ENCODE measurements around the gene CTRB1.
"Not testable (repeated sequence)": the region's sequence is repeated elsewhere in the genome, so short reads cannot be mapped to it uniquely, and the experiment has no call there.

Gene CTRB1

DNA sequence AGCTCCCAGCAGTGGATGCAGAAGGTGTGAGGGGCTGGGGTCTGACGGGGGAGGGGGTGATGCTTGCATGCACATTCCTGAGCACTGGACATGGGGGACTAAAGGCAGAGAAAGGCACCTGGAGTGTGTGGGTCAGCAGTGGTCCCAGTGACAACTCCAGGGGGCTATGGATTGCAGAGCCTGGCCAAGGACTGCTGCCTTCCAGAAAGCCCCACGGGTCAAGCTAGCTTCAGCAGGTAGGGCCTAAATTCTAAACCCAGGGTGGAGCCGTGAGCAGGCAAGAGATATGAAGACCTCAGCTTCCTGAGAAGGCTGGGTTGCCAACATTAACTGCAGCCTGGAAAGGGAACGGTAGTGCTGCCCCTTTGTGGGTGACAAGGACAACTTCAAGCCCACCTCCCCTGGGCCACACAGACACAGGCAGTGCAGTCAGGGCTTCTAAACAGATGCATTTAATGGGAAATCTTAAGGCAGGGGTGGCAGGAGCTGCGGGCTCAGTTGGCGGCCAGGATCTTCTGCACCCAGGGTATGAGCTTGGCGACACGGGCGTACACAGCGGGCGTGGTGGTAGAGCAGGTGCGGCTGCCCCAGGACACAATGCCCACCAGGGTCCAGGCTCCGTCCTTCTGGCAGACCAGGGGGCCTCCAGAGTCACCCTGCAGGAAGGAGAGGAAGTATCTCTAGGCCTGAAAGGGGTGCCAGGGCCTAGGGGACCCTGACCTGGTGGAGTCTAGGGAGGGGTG is 14.9 kb upstream of the CTRB1 start:
- FAIRE-seq (no peak), DNase-seq (ENCODE audit: low spot score) (peak; percentile 2)

DNA sequence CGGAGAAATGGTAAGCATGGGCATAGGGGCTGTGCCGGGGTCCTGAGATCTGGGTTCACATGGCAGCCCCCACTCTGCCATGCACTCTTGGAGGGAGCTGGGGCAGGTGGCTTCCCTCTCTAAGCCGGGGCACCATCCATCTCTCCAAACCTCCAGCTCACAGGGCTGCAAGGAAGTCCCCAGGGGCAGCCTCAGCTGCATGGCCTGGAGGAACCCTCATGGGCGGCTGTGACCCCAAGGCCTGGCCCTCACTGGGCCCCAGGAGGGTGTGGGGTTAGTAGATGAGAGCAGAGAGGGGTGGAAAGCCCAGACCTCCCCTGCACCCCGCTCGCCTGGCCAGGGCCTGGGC is 14.4 kb upstream of the CTRB1 start:
- no peak for DNase-seq (ENCODE audit: low spot score)
- FAIRE-seq, result no peak

DNA sequence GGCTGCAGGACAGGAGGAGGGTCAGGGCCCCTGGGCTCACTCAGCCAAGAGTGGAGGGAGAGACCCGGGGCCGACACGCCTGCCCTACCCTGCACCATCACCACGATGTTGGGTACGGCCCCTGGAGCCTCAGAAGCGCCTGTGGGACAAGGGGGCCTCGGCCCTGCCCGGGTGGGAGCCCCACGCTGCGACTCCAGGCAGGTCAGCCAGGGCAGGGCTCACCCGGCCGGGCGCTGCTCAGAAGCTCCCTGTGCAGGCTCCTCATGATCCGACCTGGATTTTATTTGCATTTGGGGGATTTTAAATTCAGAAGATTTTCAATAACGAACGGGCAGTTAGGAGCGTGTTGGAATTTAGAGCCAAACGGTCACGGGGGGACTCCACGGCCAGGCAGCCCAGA is 13.9 kb upstream of the CTRB1 start:
- not testable (repeated sequence) for FAIRE-seq

DNA sequence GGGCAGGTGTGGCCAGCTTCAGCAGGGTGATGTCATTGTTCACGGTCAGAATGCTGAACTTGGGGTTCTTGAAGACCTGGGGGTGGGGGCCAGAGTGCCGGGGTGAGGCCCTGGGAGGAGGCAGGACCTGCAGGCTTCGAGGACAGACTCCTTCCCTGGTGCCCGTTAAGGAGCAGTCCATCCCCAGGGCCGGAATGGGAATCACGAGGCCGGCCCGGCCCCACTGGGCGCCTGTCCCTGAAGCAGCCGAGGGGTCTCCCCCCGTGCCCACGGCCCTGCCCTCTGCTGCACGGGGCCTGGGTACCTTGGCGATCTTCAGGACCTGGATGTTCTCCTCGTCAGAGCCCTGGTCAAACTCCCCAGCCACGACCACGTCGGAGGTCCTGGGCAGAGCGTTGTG is 13.3 kb upstream of the CTRB1 start:
- not testable (repeated sequence) for DNase-seq (ENCODE audit: low spot score); FAIRE-seq

More for the DNA sequence above, 13.9 kb upstream of the CTRB1 start:
- DNase-seq (ENCODE audit: low spot score), result not testable (repeated sequence)

DNA sequence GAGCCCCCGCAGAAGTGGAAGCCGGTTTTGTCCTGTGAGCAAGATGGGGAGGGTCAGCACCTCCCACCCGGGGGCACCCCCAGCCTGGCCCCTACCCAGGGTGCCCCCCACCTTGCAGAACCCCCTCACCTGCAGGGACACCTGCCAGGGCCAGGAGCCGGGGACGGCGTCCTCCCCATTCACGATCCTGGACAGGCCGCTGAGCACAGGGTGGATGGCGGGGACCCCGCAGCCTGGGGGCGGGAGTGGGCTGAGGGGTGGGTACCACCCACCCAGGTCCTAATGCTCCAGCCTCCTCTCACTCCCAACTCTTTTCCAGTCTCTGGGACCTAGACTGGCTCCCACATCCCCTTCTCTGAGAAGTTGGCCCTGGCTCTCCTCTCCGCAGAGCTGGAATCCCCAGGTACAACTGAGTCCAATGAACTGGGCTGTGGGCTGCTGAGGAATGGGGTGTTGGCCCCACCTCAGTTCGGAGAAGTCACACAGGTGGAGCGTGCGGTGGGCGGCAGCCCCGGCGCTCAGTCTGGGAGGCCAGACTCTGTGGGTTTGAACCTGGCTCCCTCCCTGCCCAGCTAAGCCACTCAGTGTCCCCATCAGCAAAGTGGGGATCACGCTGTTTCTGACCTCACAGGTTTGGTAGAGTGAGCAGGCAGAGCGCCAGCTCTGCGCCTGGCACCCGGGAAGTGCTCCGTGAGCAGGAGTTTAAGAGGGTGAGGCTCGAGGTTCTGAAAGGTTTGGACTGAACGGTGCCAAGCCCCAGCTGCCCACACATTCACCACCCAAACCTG is 12.6 kb upstream of the CTRB1 start:
- DNase-seq (ENCODE audit: low spot score); FAIRE-seq: not testable (repeated sequence)

DNA sequence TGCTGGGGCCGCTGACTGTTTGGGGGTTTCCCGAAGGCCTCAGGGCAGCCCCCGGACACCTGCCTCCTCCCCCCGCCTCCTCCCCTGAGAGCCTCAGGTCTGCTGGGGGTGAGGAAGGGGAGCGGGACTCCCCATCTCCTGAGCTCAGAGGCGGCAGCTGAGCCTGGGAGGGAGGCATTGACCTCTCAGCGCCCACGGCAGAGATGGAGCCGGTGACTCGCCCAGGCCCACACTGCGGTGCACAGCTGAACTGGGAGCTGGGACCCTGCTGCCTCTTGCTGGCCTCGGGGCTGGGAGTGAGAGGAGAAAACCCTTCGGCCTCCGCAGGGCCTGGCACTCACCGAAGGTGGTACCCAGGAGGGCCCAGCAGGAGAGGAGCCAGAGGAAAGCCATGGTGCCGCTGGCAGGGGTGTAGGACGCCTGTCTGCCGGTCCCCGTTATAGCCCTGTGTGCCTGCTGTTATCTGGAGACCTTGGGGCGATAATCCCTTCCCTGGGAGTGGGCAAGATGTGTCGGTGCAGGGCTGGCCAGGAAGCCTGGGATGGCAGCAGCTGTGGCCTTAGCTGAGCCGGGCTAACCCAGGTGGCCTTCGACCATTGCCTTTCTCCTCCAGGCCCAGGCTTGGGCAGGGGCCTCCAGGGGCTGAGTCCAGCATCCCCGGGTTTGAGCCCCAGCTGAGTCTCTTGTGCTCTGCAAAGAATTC is 11.9 kb upstream of the CTRB1 start, which contains the start of gene CTRB2:
TSS of gene CTRB2 (minus strand) at position 413 of the 703 bp plus-strand sequence. CDS start at position 393, 20 bp downstream.
- FAIRE-seq, result no peak

DNA sequence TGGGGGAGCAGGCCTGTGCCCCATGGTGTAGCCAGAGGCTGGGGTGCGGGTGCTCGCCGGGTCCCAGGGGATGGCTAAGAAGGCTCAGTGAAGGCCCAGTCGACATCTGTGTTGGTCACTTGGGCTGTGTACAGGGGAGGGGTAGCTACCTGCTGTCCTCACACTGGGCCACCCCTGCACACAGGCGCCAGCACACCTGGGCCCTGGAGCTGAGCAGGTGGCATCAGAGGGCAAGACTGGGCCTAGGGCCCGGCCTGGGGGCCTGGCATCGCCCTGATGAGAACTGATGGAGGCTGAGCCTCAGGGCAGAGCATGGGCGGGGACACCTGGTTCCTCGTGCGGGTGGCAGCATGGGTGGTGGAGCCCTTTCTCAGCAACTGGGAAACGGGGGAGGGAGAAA is 11.0 kb upstream of the CTRB1 start:
- no peak for FAIRE-seq
- DNase-seq (ENCODE audit: low spot score), result no peak

More for the DNA sequence above, 11.9 kb upstream of the CTRB1 start, which contains the start of gene CTRB2:
- DNase-seq (ENCODE audit: low spot score), result no peak

DNA sequence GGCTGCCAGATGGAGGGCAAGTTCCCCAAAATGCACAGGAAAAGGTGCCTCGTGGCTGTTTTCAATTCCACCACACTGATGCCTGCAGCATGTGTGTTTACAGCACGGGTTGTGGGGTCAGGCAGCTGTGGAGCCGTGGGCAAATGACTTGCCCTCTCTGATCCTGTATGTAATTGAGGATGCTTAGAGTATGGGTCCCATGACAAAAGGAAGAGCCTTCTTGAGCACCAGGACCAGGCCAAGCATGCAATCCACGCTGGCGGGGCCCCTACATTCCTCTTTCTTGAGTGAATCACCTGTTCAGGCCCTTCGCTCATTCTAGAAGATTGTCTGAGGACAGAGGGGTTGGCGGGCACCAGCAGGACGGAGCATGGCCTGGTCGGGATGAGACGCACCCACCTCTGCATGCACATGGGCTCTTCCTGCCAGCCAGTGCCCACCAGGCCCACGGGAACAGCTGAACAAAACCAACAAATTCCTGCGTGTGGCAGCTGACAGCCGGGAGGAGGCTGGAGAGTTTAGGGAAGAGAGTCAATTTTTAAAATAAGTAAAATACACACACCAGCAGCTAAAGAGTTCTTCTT is 10.5 kb upstream of the CTRB1 start:
- DNase-seq (ENCODE audit: low spot score) (no peak), FAIRE-seq (no peak)

DNA sequence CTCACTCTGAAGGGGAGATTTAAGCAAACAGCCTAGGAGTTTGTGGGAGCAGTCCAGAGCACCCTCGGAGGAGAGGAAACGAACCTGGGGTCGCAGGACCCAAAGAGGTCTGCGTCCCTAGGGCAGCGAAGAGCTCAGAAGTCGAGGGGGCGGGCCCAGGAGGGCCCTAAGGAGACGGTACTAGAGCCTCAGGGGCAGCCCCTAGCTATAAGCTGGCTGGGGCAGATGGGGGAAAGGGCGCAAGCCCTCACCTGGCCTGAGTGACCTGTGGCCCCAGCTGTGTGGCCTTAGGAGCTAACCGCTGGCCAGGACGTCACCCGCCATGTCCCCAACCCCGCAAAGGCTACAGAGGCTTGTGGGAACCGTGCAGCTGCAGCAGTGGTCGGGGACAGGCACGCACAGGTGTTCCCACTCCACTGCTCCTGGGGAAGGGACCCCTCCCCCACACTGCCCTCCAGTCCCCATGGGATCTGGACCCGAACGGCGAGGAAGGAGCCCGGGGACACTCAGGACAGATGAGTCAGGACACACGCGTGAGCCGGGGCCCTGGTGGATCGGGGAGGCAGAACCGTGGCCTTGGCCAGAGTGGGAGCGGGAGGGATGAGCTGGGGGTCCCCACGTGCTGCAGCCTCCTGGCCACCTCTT is 9.8 kb upstream of the CTRB1 start:
- FAIRE-seq, result no peak
- no peak for DNase-seq (ENCODE audit: low spot score)

DNA sequence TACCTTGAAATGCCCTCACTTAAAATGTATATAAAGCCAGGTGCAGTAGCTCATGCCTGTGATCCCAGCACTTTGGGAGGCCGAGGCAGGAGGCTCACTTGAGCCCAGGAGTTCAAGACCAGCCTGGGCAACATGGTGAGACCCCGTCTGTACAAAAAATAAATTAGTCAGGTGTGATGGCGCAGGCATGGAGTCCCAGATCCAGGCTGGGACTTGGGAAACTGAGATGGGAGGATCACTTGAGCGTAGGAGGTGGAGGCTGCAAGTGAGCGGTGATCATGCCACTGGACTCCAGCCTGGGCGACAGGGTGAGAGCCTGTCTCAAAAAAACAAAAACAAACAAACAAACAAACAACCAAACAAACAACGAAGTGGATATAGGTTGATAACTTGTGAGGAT is 9.3 kb upstream of the CTRB1 start:
- not testable (repeated sequence) for FAIRE-seq; DNase-seq (ENCODE audit: low spot score)

DNA sequence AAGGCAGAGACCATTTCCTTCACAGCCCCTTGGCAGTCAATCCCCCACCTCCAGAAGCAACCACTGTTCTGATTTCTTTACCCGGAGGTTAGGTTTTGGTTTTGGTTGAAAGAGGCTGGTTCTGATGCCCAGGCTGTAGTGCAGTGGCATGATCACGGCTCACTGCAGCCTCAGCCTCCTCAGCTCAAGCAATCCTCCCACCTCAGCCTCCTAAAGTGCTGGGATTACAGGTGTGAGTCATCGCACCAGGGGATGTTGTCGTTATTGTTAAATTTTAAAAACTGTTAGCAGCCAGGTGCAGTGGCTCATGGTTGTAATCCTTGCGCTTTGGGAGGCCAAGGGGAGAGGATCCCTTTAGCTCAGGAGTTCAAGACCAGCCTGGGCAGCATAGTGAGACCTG is 8.8 kb upstream of the CTRB1 start:
- FAIRE-seq (no peak), DNase-seq (ENCODE audit: low spot score) (no peak)

DNA sequence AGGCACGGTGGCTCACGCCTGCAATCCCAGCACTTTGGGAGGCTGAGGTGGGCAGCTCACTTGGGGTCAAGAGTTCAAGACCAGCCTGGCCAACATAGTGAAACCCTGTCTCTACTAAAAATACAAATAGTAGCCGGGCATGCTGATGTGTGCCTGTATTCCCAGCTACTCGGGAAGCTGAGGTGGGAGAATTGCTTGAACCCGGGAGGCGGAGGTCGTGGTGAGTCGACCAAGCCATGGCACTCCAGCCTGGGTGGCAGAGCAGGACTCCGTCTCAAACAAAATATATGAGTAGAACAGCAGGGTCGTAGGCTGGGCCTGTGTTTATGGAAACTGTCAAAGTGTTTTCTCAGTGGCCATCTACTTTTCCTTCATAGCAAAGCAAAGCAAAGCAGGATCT is 7.5 kb upstream of the CTRB1 start:
- DNase-seq (ENCODE audit: low spot score); FAIRE-seq: not testable (repeated sequence)

DNA sequence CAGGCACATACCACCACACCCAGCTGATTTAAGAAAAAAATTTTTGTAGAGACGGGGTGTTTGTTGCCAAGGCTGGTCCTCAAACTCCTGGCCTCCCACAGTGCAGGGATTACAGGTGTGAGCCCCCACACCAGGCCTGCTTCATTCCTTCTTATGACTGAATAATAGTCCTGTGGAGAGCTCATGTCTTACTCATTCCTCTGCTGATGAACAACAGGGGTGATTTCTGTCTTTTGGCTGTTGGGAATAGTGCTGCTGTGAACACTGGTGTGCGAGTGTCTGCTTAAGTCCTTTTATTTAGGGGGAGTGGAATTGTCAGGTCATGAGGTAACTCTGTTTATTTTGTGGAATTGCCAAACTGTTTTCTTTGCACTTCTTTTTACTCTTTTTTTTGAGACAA is 2.7 kb upstream of the CTRB1 start:
- no peak for DNase-seq (ENCODE audit: low spot score)
- FAIRE-seq, result no peak

DNA sequence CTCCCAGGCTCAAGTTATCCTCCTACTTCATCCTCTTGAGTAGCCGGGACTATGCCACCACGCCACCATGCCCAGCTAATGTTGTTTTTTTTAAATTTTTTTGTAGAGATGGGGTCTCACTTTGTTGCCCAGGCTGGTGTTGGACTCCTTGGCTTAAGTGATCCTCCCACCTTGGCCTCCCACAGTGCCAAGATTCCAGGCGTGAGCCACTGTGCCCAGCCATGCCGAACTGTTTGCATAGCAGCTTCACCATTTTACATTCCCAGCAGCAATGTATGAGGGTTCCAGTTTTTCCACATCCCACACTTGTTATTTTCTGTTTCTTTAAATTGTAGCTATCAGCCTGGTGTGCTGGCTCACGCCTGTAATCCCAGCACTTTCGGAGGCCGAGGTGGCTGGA is 2.2 kb upstream of the CTRB1 start:
- FAIRE-seq (no peak), DNase-seq (ENCODE audit: low spot score) (no peak)

DNA sequence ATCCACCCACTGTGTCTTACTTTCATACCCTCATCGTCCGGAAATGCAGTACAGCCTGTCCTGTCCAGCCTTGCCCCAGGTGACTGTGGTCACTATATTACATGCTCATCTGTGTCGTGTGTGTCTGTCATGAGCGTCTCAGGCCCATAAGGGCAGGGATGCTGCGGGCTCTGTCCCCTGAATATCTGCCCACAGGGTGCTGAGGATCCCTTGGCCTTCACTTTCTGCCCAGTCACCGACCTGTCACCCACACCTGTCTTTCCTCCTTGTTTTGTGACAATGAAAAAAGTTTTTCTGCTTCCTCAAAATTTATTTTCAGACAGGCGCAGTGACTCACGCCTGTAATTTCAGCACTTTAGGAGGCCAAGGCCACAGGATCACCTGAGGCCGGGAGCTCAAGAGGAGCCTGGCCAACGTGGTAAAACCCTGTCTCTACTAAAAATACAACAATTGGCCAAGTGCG is 1.4 kb upstream of the CTRB1 start:
- DNase-seq (ENCODE audit: low spot score), result no peak
- no peak for FAIRE-seq

DNA sequence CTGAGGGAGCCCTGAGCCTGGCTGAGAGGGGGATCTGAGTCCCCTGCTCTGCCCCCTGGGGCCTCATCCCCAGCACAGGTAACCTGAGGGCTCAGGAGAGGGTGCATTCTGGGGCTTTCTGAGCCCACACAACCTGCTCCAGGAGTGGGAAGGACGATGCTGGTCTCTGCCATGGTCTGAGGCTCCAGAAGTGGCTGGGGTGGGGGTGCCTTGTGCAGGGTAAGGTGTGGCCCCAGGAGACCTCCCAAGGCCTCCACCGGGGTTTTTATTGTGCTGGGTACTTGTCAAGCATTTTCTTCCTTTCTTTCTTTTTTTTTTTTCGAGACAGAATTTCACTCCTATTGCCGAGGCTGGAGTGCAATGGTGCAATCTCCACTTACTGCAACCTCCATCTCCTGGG is 300 bp downstream of the CTRB1 start:
- no peak for DNase-seq (ENCODE audit: low spot score)
- no peak for FAIRE-seq

DNA sequence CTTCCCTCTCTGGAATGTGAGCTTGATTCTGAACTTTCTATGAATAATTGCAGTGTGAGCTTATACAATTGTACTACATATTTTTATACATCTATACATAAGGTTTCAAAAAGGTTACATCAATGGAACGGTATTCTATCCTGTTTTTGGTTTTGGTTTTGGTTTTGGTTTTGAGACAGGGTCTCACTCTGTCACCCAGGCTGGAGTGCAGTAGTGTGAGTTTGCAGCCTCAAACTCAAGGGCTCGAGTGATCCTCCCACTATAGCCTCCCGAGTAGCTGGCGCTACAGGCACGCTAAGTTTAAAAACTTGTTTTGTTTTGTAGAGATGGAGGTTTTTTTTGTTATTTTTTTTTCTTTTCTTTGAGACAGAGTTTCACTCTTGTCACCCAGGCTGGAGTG is 1.1 kb downstream of the CTRB1 start:
- DNase-seq (ENCODE audit: low spot score) (no peak), FAIRE-seq (no peak)

DNA sequence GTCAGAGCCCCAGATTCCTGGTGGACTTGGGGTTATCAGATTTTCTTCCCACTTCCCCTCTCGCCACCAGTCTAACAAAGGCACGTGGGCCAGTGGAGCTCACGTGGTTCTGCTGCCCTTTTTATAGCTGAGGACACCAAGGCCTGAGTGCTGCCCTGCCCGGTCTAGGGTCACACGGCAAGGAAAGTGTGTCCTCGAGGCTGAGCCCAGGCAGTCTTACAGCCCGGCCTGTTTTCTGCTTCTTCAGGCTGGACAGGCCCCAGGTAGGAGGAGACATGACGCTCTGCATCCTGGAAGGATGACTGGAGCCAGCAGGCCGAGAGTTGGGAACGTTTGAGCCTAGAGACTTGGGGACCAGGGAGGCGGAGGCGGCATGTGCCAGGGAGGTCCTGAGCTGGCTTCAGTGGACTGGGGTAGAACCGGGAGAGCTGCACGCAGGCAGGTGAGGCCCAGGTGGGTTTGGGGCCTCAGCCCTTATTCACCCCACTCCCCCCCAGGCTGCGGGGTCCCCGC is 3.5 kb downstream of the CTRB1 start:
- DNase-seq (ENCODE audit: low spot score) (no peak), FAIRE-seq (no peak)

DNA sequence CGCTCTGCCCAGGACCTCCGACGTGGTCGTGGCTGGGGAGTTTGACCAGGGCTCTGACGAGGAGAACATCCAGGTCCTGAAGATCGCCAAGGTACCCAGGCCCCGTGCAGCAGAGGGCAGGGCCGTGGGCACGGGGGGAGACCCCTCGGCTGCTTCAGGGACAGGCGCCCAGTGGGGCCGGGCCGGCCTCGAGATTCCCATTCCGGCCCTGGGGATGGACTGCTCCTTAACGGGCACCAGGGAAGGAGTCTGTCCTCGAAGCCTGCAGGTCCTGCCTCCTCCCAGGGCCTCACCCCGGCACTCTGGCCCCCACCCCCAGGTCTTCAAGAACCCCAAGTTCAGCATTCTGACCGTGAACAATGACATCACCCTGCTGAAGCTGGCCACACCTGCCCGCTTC is 4.3 kb downstream of the CTRB1 start:
- not testable (repeated sequence) for DNase-seq (ENCODE audit: low spot score); FAIRE-seq

DNA sequence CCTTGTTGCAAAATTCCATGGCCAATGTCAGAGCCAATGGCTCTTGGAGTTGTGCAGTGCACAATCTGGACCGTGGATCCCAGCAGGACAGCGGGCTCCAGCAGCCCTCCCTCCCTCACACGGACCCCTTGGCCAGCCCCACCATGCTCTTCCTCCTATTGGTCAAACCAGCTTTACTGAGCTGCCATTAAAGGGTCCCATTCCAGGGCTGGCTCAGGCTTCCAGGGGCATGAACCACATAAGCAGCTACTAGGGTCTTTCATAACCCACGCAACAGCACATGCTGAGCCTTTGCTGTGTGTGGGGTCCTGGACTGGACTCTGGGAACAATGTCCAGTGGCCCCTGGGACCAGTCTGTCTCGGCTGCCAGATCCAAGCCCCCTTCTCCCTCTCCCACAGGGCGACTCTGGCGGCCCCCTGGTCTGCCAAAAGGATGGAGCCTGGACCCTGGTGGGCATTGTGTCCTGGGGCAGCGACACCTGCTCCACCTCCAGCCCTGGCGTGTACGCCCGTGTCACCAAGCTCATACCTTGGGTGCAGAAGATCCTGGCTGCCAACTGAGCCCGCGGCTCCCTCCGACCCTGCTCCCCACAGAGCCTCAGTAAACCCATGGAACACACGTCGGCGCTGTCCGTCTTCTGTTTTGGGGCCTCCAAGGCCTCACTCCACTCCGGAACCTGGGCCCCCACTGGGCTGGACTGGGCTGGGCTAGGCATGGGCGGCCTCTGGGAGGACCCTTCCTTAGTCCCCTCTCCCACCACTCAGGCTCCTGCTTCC is 5.7 kb downstream of the CTRB1 start:
- FAIRE-seq, result no peak
- DNase-seq (ENCODE audit: low spot score), result no peak
